T-cell (primary cell): ENCODE data around the gene TUT1. TPM values are rescaled to one million over a fixed set of nuclear protein-coding genes. Genes with fewer than 3 reads are reported as not detected.
A peak's percentile ranks its signal among the peaks of the same experiment; 100 is the strongest.

Experiments
- ATAC-seq, 4 experiments: fragments of 200-7000 bp in 3 of 4; fragments of 150-1000 bp in 1 of 4; cut with Tn5 transposase; replicated peaks in 1 of 4; 1 replicate in 3 of 4; 2 replicates in 1 of 4; pipeline ENCODE4 v1.10.0; 2021; ENCODE audit warnings: moderate library complexity in 3 of 4, mild to moderate bottlenecking in 2 of 4, moderate number of reproducible peaks in 1 of 4
- CTCF ChIA-PET, 2 donors: fragments of 300-600 bp; sonication (Branson Sonifier 250); formaldehyde crosslinking; loops; one replicate each; lab custom pipeline; 2022; ENCODE audit warnings: antibody characterized with exemption in 2 of 2; lab: Charles Lee
- POLR2A ChIA-PET, 2 donors: fragments of 300-600 bp; sonication (Branson Sonifier 250); formaldehyde crosslinking; loops; one replicate each; lab custom pipeline; 2022; ENCODE audit warnings: antibody characterized with exemption in 2 of 2; lab: Charles Lee
- DNase-seq, 35 experiments: peaks; one replicate each; pipeline versions ENCODE4 v3.0.0 to v3.0.0-alpha.2; 2013 to 2023
- H3K27ac ChIP-seq: one replicate; pipeline ENCODE4 v1.5.1; 2013; ENCODE audit warnings: low read length
- H3K27me3 ChIP-seq, 2 experiments: replicated peaks in 1 of 2; 1 replicate in 1 of 2; 2 replicates in 1 of 2; pipeline versions ENCODE4 v1.6.1 to v1.7.0; 2013; ENCODE audit warnings: low read length in 1 of 2, mixed read lengths in 1 of 2; ENCODE audit not compliant: control insufficient read depth in 2 of 2, insufficient read depth in 2 of 2; ENCODE audit errors: extremely low read depth in 1 of 2
- H3K36me3 ChIP-seq, 2 donors: 1 replicate in 1 of 2; 2 replicates in 1 of 2; pipeline versions ENCODE4 v1.6.1 to v1.7.0; 2013; ENCODE audit warnings: low read length in 1 of 2; ENCODE audit not compliant: control insufficient read depth in 2 of 2, insufficient read depth in 1 of 2; ENCODE audit errors: extremely low read depth in 1 of 2
- H3K4me1 ChIP-seq, 2 experiments: 1 replicate in 1 of 2; 2 replicates in 1 of 2; pipeline versions ENCODE4 v1.6.1 to v1.7.0; 2013; ENCODE audit warnings: low read length in 2 of 2, mixed read lengths in 1 of 2; ENCODE audit not compliant: insufficient read depth in 2 of 2, control insufficient read depth in 1 of 2; ENCODE audit errors: extremely low read depth in 1 of 2
- H3K4me3 ChIP-seq, 2 donors: 1 replicate in 1 of 2; 2 replicates in 1 of 2; pipeline versions ENCODE4 v1.5.1 to v1.7.0; 2013; ENCODE audit warnings: mild to moderate bottlenecking in 2 of 2, low read length in 1 of 2, moderate library complexity in 1 of 2; ENCODE audit not compliant: control insufficient read depth in 1 of 2; ENCODE audit errors: extremely low read depth in 1 of 2
- H3K9me3 ChIP-seq: 2 replicates; pipeline ENCODE4 v1.7.0; 2013
- H3K27ac Mint-ChIP-seq, 2 donors: one replicate each; pipeline ENCODE4 v1.8.0; 2020 to 2021; ENCODE audit warnings: mild to moderate bottlenecking in 2 of 2, mixed read lengths in 2 of 2
- H3K27me3 Mint-ChIP-seq, 2 donors: one replicate each; pipeline ENCODE4 v1.8.0; 2021 to 2022; ENCODE audit warnings: mixed read lengths in 2 of 2
- H3K36me3 Mint-ChIP-seq: one replicate; pipeline ENCODE4 v1.8.0; 2021; ENCODE audit warnings: mixed read lengths
- H3K4me1 Mint-ChIP-seq, 3 donors: one replicate each; pipeline ENCODE4 v1.8.0; 2020 to 2022; ENCODE audit warnings: mixed read lengths in 3 of 3, mild to moderate bottlenecking in 1 of 3
- H3K4me3 Mint-ChIP-seq, 3 donors: one replicate each; pipeline ENCODE4 v1.8.0; 2020 to 2022; ENCODE audit warnings: mild to moderate bottlenecking in 3 of 3, mixed read lengths in 3 of 3, moderate library complexity in 3 of 3
- H3K9me3 Mint-ChIP-seq, 3 donors: one replicate each; pipeline ENCODE4 v1.8.0; 2020 to 2022; ENCODE audit warnings: mixed read lengths in 3 of 3
- WGBS: methylation state at CpG from one replicate; pipeline ENCODE4 v1.1.5; 2013; ENCODE audit warnings: missing lambda C conversion rate; ENCODE audit not compliant: insufficient coverage; 5-methylcytosine and 5-hydroxymethylcytosine counted together
- total RNA-seq, 35 experiments: library from RNA in 6 of 35; stranded (reverse) in 6 of 35; fragments of 120-200 nt in 1 of 35; gene quantifications; one replicate each; pipeline versions ENCODE4 v1.2.1 to v1.2.4 and lab custom pipeline; 2013 to 2026

Gene TUT1
- total RNA-seq, 5 donors from 2014 or later (not counting 1 experiment from before 2014, with no cell fraction given) = 35.2 to 56.0 (median 42.9) TPM

DNA sequence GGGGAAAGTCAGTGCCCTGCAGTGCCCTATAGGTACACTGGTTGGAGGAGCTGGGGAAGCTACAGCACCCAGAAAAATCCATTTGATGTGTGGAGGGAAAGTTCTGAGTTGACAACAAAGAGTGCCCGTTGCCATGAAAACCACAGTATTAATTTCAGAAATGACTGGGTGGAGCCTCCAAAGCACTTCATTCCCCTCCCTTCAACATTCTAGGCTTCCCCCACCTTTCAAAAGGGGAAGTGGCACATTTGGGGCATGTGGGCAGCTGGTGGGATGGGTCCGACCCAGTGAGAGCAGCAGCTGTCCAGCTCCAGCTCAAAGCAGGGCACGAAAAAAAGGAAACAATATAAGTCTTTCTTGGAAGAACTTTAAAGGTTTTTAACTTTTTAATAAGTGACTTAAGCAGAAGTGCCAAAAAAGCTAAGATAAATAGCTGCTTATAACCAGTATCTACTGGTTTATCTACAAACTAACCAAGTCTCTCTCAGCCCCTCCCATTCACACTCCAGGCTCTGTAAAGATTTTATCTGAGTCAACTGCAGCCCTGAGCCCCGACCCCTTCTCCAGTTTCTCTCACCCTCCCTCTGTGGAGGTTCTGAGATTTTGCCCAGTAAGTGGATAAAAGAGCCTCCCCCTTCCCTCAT is 35.7 kb downstream of the TUT1 start:
- peaks cover 93 to 99% (median 93%) of the 10 kb centered on the region in 3 donors for H3K4me1 Mint-ChIP-seq
- peak; percentile 32 to 93 (median 65) for DNase-seq
- peaks cover 15% of the 10 kb centered on the region for H3K36me3 Mint-ChIP-seq
- peak overlapping the region; percentile 98 for H3K27ac ChIP-seq
- CTCF ChIA-PET = interaction anchor here (0.5 to 1.6 kb wide), 11 partner anchors 9 to 131 kb away, joined by 3 to 11 read pairs (median 4); partner anchors contain the start of genes AHNAK (in 1 of the 2) and EEF1G (in 1 of the 2)
- peak; percentile 5 to 60 (median 9) for ATAC-seq
- no CpG with 5 or more reads among the region's 4 CpGs for WGBS
- H3K9me3 Mint-ChIP-seq = no peaks in the 10 kb centered on the region
- peaks cover 55 to 100% of the 10 kb centered on the region in 2 experiments for H3K4me1 ChIP-seq
- no peaks in the 10 kb centered on the region for H3K27me3 ChIP-seq
- H3K27ac Mint-ChIP-seq = peak overlapping the region; percentile 97 to 99
- POLR2A ChIA-PET = interaction anchor here (0.6 to 6.5 kb wide), 14 partner anchors 11 to 301 kb away, joined by 3 to 98 read pairs (median 4); partner anchors contain the start of genes TUT1 (in 2 of the 2), AHNAK (in 1 of the 2), C11orf98 (in 1 of the 2) and CSKMT (in 1 of the 2)
- peak overlapping the region in 1 of 2 donors; percentile 37 for H3K4me3 ChIP-seq
- no peaks in the 10 kb centered on the region for H3K9me3 ChIP-seq
- H3K4me3 Mint-ChIP-seq = peak overlapping the region; percentile 71 to 82 (median 77)
- no peaks in the 10 kb centered on the region for H3K27me3 Mint-ChIP-seq
- H3K36me3 ChIP-seq = peaks cover 14 to 18% of the 10 kb centered on the region in 2 donors

DNA sequence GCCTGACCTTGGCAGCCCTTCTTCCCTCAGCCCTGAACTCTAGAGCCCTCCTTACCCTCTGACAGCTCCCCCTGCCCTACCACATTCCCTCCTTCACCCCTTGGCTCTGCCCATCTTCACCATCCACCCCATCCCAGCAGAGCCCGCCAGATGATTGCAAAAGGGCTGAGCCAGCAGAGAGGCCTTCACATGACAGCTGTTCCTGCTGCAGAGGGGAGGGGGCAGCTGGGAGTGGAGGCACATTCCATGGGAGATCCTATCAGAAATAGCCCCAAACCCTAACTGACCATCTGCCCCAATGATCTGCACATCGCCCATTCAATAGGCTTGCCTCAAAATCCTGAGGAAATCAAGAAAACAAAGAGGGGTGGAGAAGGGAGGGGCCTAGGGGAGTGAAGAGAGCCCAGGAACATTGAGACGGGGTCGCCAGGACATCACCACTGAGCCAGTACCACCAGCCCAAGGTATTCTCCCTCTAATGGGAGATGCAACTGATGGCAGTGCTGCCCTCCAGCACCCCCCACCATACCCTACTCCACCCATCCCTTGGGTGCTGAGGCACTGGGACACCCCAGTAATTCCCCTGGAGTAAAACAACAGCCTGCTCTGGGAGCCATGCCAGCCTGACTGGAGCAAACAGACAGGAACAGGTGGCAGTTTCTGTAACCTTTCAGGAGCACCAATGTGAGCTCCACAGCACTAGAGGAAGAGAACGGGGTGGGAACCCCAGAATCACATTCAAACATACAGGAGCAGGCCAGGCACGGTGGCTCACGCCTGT is 36.7 kb downstream of the TUT1 start:
- peak overlapping the region; percentile 98 for H3K27ac ChIP-seq
- H3K27me3 Mint-ChIP-seq = no peaks in the 10 kb centered on the region
- H3K36me3 ChIP-seq = peaks cover 9 to 10% of the 10 kb centered on the region in 2 donors
- peaks cover 91 to 99% (median 93%) of the 10 kb centered on the region in 3 donors for H3K4me1 Mint-ChIP-seq
- peaks cover 55 to 98% of the 10 kb centered on the region in 2 experiments for H3K4me1 ChIP-seq
- no peaks in the 10 kb centered on the region for H3K27me3 ChIP-seq
- CTCF ChIA-PET = interaction anchor here (0.7 to 1.6 kb wide), 8 partner anchors 10 to 130 kb away, joined by 3 to 11 read pairs (median 5); partner anchors contain the start of gene EEF1G (in 1 of the 2)
- no CpG with 5 or more reads among the region's 7 CpGs for WGBS
- peak overlapping the region in 1 of 2 donors; percentile 3 for H3K4me3 ChIP-seq
- no peaks in the 10 kb centered on the region for H3K9me3 ChIP-seq
- H3K9me3 Mint-ChIP-seq = no peaks in the 10 kb centered on the region
- peak overlapping the region; percentile 97 to 99 for H3K27ac Mint-ChIP-seq
- DNase-seq (peak in 2 of 35 experiments; percentile 35 to 44), ATAC-seq (no peak)
- POLR2A ChIA-PET = interaction anchor here (0.7 to 6.5 kb wide), 10 partner anchors 10 to 302 kb away, joined by 3 to 98 read pairs (median 8); partner anchors contain the start of genes AHNAK (in 1 of the 2), C11orf98 (in 1 of the 2), CSKMT (in 1 of the 2) and EEF1G (in 1 of the 2)
- H3K4me3 Mint-ChIP-seq = peak overlapping the region; percentile 46 to 82 (median 77)
- peaks cover 11% of the 10 kb centered on the region for H3K36me3 Mint-ChIP-seq

DNA sequence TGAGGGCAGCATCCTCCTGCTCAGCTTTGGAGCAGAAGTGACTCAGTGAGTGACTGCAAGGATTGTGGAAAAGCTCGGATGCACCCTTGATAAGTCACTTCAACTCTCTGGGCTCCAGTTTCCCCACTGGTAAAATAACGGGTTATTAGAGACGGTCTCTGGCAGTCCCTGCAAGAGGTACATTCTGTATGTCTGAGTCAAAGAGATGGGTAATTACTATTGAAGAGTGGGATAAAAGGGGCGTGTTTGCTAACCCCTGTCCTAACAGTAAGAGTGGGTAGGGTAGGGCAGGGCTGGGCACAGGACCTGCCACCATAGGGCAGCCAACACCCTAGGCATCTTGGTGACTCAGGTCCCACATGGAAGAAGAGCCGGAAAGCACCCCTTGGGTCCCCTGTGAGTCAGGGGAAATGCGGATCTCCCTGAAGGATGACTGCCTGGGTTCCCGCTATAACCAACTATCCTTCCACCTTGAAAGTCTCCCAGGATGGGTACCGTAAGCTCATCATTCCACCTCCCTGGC is 37.4 kb downstream of the TUT1 start:
- H3K9me3 Mint-ChIP-seq = no peaks in the 10 kb centered on the region
- H3K27me3 Mint-ChIP-seq = no peaks in the 10 kb centered on the region
- peaks cover 4% of the 10 kb centered on the region for H3K36me3 Mint-ChIP-seq
- Histone ChIP-seq H3K9me3 (no peaks in the 10 kb centered on the region), H3K36me3 (peaks cover 3% of the 10 kb centered on the region in 2 donors), H3K27ac (peak overlapping the region; percentile 98), H3K4me3 (no peak overlapping the region), H3K27me3 (no peaks in the 10 kb centered on the region), H3K4me1 (peaks cover 55 to 92% of the 10 kb centered on the region in 2 experiments)
- ATAC-seq (no peak), DNase-seq (peak in 1 of 35 experiments; percentile 44)
- WGBS = 96% methylated on average over 5 of the region's 8 CpGs
- POLR2A ChIA-PET = interaction anchor here (1.5 to 3.5 kb wide), 3 partner anchors 10 to 38 kb away, joined by 11 to 41 read pairs (median 17); partner anchors contain the start of gene TUT1 (in 1 of the 2)
- peaks cover 87 to 95% (median 89%) of the 10 kb centered on the region in 3 donors for H3K4me1 Mint-ChIP-seq
- H3K27ac Mint-ChIP-seq = peak overlapping the region; percentile 97 to 99
- CTCF ChIA-PET = interaction anchor here (1.2 to 2.9 kb wide), 4 partner anchors 10 to 110 kb away, joined by 3 to 40 read pairs (median 6); partner anchors contain the start of gene EEF1G (in 1 of the 2)
- H3K4me3 Mint-ChIP-seq = peak overlapping the region in 1 of 3 donors; percentile 82

DNA sequence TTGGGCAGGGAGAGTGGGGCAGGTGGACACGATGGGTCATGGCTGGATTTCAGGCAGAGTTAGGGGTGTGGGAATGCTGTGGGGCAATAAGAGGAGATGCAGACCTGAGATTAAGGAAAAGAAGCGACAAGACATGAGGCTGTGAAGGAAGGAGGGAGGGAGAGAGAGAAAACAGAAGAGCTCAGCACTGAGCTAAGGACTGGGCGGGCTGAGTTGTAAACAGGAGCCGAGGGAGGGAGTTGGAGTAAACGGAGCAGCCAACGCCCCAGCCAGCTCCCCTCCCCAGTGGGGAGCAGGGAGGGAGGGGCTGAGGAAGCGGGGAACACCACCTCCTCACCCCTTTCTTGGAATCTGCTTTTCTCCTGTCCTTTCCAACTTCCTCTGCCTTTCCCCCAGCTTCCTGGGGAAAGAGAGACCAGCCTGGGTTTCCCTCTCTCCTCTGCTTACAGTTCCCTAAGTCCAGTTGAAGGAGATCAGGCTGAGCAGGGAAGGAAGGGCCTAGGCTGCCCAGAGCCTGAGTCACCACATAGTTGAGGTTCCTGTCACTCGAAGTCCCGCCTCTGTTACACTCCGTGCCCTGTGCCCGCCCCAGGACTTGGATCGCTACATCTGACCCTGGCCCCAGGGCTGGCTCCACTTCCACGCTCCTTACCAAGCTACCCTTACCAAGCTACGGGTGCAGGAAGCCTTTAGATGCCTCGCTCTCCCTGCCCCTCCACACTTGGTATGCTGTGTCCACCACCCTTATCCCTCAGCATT is 38.1 kb downstream of the TUT1 start:
- ChIA-PET CTCF (interaction anchor here (0.7 to 2.9 kb wide), 8 partner anchors 10 to 756 kb away, joined by 3 to 40 read pairs (median 8); partner anchors contain the start of genes EEF1G (in 1 of the 2) and TUT1 (in 1 of the 2)), POLR2A (interaction anchor here (0.5 to 3.5 kb wide), 8 partner anchors 10 to 288 kb away, joined by 3 to 41 read pairs (median 12); partner anchors contain the start of gene TUT1 (in 1 of the 2))
- Histone ChIP-seq H3K27me3 (no peaks in the 10 kb centered on the region), H3K27ac (peak overlapping the region; percentile 98), H3K36me3 (no peaks in the 10 kb centered on the region), H3K4me3 (peak overlapping the region in 1 of 2 donors; percentile 13), H3K9me3 (no peaks in the 10 kb centered on the region), H3K4me1 (peaks cover 55 to 85% of the 10 kb centered on the region in 2 experiments)
- WGBS = 23% methylated on average over 8 of the region's 15 CpGs
- DNase-seq (peak in 31 of 35 experiments; percentile 39 to 81 (median 57)), ATAC-seq (peak; percentile 12 to 45 (median 39))
- Mint-ChIP-seq H3K4me3 (peak overlapping the region; percentile 43 to 82 (median 73)), H3K36me3 (peaks cover 4% of the 10 kb centered on the region), H3K9me3 (no peaks in the 10 kb centered on the region), H3K27ac (peak overlapping the region; percentile 97 to 99), H3K4me1 (peaks cover 88 to 95% (median 88%) of the 10 kb centered on the region in 3 donors), H3K27me3 (no peaks in the 10 kb centered on the region)

DNA sequence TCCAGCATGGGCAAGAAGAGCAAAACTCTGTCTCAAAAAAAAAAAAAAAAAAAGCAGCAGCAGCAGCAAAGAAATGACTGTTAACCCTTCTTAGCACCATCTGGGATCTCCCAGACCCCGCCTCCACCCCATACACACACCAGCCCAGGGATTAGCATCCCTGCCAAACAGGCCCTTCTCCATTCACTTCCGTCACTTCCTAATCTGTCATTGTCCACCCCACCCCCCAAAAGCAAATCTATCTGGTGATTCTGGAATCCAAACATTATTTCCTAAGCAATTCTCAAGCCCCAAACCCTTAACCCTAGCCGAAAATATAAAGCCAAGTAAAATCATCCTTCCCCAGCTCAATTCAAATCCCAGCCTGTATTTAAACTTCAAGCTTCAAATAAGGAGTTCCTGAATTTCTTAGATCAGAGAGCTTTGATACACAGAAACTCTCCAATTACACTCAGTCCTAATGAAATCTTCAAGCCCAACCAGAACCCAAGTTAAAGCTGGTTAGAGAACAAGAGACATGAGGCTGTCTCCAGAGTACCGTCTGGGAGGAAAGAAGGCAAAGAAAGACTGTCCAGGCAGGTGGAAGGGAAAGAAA is 38.7 kb downstream of the TUT1 start:
- H3K36me3 Mint-ChIP-seq = peaks cover 4% of the 10 kb centered on the region
- H3K4me3 Mint-ChIP-seq = peak overlapping the region; percentile 43 to 82 (median 73)
- peak overlapping the region; percentile 97 to 99 for H3K27ac Mint-ChIP-seq
- peak in 1 of 35 experiments; percentile 39 for DNase-seq
- Histone ChIP-seq H3K27me3 (no peaks in the 10 kb centered on the region), H3K27ac (peak overlapping the region; percentile 98), H3K9me3 (no peaks in the 10 kb centered on the region), H3K4me1 (peaks cover 54 to 84% of the 10 kb centered on the region in 2 experiments), H3K4me3 (peak overlapping the region; percentile 1 to 13), H3K36me3 (no peaks in the 10 kb centered on the region)
- peaks cover 85 to 95% (median 88%) of the 10 kb centered on the region in 3 donors for H3K4me1 Mint-ChIP-seq
- no peaks in the 10 kb centered on the region for H3K9me3 Mint-ChIP-seq
- CTCF ChIA-PET = interaction anchor here (0.7 to 2.9 kb wide), 9 partner anchors 8 to 755 kb away, joined by 4 to 40 read pairs (median 8); partner anchors contain the start of genes EEF1G (in 1 of the 2) and TUT1 (in 1 of the 2)
- POLR2A ChIA-PET = interaction anchor here (0.5 to 3.5 kb wide), 14 partner anchors 9 to 371 kb away, joined by 3 to 41 read pairs (median 8); partner anchors contain the start of genes EEF1G (in 1 of the 2) and TUT1 (in 1 of the 2)
- H3K27me3 Mint-ChIP-seq = no peaks in the 10 kb centered on the region
- 62% methylated on average over 4 of the region's 4 CpGs for whole genome bisulfite sequencing
- ATAC-seq = no peak
